DMS53 (cell line): ENCODE data around the gene AAR2.

Experiments
- DNase-seq: peaks from one replicate; lab custom pipeline; 2025; lab: John Stamatoyannopoulos, UW

Gene AAR2

GRCh38 chr20:36260316-36260715 is 24.0 kb downstream of the AAR2 start:
- DNase-seq = no peak

- DNase-seq = peak; percentile 22
These were observed 25.3 kb downstream of the AAR2 start for GRCh38 chr20:36261389-36262105.

- DNase-seq = no peak
These were observed 26.2 kb downstream of the AAR2 start for GRCh38 chr20:36262440-36262839.

GRCh38 chr20:36264426-36265246 is 28.4 kb downstream of the AAR2 start:
- no peak for DNase-seq

GRCh38 chr20:36266189-36266588 is 29.9 kb downstream of the AAR2 start:
- no peak for DNase-seq

GRCh38 chr20:36267605-36268381 is 31.5 kb downstream of the AAR2 start:
- no peak for DNase-seq

GRCh38 chr20:36268440-36269342 is 32.4 kb downstream of the AAR2 start:
- no peak for DNase-seq

- no peak for DNase-seq
These were observed 33.2 kb downstream of the AAR2 start for GRCh38 chr20:36269507-36269906.

- DNase-seq = no peak
These were observed 34.7 kb downstream of the AAR2 start for GRCh38 chr20:36270744-36271638.

GRCh38 chr20:36271639-36272546 is 35.6 kb downstream of the AAR2 start:
- DNase-seq = no peak

GRCh38 chr20:36272547-36273220 is 36.4 kb downstream of the AAR2 start:
- no peak for DNase-seq

- peak; percentile 69 for DNase-seq
These were observed 37.3 kb downstream of the AAR2 start for GRCh38 chr20:36273414-36274180.

GRCh38 chr20:36274181-36274841 is 38.0 kb downstream of the AAR2 start:
- DNase-seq = no peak

- DNase-seq = no peak
These were observed 38.7 kb downstream of the AAR2 start for GRCh38 chr20:36275011-36275410.

GRCh38 chr20:36275441-36276189 is 39.3 kb downstream of the AAR2 start:
- DNase-seq = no peak

- DNase-seq = no peak
These were observed 41.3 kb downstream of the AAR2 start for GRCh38 chr20:36277546-36277945.

- no peak for DNase-seq
These were observed 43.1 kb downstream of the AAR2 start for GRCh38 chr20:36279362-36279761.
